HuH-7 (cell line): Measurements from ENCODE around the gene KLF16.

Experiments used
- DNase-seq: peaks from one replicate; pipeline ENCODE4 v3.0.0; 2011; ENCODE audit warnings: low spot score

Gene KLF16

DNA sequence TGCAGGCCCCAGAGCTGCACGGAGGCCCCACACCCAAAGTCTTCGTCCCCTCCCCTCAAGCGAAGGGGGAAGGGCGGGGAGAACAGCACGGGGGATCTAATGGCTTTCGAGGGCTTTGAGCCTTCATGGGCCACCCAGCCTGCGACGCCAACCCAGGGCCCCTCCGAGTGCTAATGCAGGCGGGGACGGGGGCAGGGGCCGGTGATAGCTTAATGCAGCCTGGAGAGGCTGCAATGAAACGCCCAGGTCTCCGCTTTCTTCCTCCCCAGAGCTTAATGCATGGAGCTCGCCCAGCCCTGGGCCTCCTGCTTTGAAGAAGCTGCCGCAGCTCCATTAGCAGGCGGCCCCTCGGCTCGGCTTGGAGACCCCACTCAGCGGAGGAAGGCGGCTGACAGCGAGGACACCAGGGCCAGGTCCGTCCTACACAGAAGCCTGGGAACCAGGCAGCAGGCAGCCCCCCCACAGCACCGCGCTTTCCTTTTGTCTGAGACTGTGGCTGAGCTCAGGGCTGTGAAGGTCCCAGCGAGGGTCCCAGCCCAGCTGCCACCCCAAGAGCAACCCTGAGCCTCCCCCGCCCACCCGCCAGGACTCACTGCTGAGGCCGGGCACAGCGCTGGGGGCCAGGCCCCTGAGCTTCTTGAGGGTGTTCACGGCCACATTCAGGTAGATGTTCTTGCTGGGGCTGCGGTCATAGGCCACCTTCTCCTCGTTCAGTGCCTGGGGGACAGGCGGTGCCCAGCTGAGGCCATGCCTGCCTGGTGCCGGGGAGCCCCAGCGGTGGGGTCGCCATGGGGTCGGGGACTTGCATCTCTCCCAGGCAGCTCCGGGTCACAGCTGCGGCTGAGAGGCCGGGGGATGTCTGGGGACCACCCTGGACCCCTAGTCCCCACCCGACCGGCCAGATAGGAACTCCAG lies 43.8 kb downstream of the KLF16 start:
- no peak for DNase-seq

GRCh38 chr19:1818549-1819195 lies 44.7 kb downstream of the KLF16 start:
- no peak for DNase-seq

GRCh38 chr19:1817553-1818179 lies 45.7 kb downstream of the KLF16 start:
- no peak for DNase-seq

- no peak for DNase-seq
These were observed 46.7 kb downstream of the KLF16 start for GRCh38 chr19:1816530-1817298.

GRCh38 chr19:1815605-1816529 lies 47.5 kb downstream of the KLF16 start:
- no peak for DNase-seq

- no peak for DNase-seq
These were observed 48.4 kb downstream of the KLF16 start for GRCh38 chr19:1814833-1815604.

GRCh38 chr19:1814391-1814790 lies 49.0 kb downstream of the KLF16 start:
- DNase-seq = no peak

DNA sequence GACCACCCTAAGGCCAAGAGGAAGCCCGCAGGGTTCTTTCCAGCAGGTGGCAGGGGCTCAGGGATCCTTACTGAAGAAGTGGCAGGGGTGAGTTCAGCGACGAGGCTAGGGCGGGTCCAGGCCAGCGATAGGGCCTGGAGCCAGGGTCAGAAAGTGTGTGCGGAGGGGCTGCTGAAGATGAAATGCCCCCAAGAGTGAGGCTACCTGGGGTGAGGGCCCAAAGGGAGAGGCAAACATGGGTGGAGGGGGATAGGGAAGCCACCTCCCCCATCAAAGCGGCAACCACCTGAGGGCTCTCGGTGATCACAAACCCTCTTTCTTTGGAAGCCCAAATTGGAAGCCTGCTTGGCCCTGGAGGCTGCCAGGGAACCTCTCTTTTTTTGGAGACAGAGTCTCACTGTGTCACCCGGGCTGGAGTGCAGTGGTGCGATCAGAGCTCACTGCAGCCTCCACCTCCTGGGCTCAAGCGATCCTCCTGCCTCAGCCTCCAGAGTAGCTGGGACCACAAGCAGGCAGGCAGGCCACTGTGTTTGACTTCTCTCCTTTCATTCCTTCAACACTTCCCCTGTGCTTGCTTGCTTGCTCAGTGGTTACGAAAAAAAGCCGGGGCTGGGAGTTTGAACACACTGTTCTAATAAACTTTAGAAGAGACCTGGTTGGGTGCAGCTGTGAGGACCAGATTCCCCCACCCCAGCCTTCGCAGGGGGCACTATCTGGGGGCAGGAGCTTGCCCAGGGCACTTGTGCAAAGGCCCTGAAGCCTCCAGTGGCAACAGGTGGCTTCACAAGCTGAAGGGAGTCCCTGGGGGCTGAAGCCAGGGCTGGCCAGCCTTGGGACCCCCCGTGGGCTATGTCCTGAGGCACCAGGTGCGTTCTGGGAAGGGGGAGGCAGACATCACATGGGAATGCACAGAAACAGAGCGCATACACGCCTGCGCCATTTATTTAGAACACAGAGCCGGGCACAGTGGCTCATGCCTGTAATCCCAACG lies 49.9 kb downstream of the KLF16 start:
- DNase-seq = no peak

GRCh38 chr19:1812426-1813191 lies 50.8 kb downstream of the KLF16 start:
- DNase-seq = peak; percentile 96

DNA sequence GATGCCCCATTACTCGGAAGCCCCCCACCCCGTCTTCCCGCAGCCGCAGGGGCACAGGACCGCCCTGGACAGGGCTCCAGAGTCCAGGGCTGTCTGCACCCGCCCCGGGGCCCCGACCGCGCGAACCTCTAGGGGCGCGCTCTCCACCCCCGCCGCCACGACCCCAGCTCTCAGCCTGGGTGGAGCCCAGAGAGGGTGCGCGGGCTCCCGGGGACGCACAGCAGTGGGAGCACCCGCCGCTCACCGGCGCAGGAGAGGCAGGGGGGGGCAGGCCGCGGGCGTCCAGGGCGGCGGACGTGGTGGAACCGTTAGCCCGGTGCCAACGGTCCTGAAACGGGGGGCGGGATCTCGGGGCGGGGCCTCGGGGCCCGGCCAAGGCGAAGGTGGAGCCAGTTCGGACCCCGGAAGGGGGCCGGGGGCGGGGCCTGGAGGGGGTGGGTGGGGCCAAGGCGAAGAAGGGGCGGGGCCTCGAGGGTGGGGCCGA lies 51.4 kb downstream of the KLF16 start, which contains the start of gene ATP8B3:
ATP8B3 (minus strand) TSS at position 335 of the 484 bp plus-strand sequence. CDS start 540 bp downstream, outside the sequence.
- peak; percentile 55 for DNase-seq

- DNase-seq = no peak
These were observed 51.9 kb downstream of the KLF16 start for GRCh38 chr19:1811472-1811894.

GRCh38 chr19:1810439-1811160 lies 52.8 kb downstream of the KLF16 start:
- DNase-seq = no peak

- no peak for DNase-seq
These were observed 53.7 kb downstream of the KLF16 start for GRCh38 chr19:1809678-1810077.

- no peak for DNase-seq
These were observed 55.0 kb downstream of the KLF16 start for GRCh38 chr19:1808395-1808731.

DNA sequence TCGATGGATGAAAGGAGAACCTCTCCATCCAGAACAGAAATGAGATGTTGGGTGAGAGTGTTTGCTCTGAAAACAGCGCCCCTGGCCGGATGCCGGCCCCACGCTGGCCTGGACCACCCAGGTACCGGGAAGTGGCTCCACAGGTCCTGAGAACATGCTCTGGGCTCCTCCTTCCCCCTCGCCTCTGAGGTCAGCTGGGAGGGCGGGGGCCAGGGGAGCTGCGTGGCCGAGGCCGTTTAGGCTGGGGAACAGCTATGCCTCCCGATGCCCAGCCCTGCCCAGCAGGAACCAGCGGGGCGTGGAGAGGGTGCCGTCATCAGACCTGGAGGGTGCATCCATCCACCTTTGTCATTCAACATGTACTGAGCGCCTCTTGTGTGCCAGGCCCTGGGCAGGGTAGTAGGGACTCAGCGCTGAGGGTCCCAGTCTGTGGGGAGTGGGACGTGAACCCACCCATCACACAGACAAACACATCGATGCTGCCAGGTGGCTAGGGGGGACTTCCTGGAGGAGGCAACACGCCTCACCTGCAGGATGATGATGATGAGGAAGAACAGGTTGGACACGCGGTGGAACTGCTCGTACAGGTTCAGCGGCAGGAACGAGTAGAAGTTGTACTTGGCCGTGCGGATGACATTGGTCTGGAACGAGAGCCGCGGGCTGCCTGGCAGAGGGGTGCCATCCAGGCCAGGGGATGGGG lies 55.5 kb downstream of the KLF16 start:
- DNase-seq = no peak

DNA sequence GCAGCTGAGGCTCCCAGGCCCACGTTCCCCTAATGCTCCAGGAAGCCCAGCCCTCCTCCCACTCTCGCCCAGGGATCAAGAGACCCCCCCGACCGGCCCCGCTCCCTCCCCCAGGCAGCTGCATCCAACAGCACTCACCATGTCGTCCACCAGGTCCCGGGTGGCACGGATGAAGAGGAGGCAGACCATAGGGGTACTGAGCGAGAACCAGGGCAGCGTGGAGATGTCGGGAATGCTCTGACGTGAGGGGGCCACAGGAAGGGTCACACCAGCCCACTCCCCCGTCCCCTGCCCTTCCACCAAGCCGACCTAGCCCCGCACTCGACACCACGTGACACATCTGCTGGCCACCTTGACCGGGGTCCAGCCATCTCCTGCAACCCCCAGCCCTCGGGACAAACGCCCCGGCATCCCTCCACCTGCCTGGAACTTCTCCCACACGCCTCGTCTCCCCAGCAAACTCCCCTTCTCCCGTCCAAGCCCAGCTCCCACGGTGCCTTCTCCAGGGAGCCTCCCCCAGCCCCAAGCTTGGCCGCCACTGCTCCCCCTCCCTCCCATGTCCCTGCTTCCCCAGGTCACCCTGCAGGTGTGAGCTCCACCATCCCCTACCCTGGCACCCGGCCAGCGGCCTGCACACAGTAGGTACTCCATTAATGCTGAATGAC lies 56.2 kb downstream of the KLF16 start:
- no peak for DNase-seq
